ENCODE measurements around the gene SUPT6H. TPM values are rescaled to one million over a fixed set of nuclear protein-coding genes. Genes with fewer than 3 reads are reported as not detected.
A peak's percentile ranks its signal among the peaks of the same experiment; 100 is the strongest.
"Not testable (repeated sequence)": the region's sequence is repeated elsewhere in the genome, so short reads cannot be mapped to it uniquely, and the experiment has no call there.

The SUPT6H gene
- total and polyA plus RNA-seq, 2 experiments from 2014 or later, result 26.5 to 39.7 TPM

DNA sequence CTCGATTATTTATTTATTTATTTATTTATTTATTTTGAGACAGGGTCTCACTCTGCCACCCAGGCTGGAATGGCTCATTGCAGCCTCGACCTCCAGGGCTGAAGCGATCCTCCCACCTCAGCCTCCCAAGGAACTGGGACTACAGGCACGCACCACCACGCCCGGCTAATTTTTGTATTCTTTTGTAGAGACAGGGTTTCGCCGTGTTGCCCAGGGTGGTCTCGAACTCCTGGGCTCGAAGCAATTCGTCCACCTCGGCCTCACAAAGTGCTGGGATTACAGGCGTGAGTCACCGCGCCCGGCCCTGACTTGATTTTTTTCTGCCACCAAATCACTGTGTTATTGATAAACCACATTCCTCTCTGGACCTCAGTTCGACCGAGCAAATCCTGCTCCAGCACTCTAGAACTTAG lies 57.0 kb downstream of the SUPT6H start:
- WGBS, 2 experiments (ENCODE audit: low coverage in 1 of 2, low lambda C conversion rate in 2 of 2, missing lambda C conversion rate in 2 of 2), result 10 to 13% methylated on average over 18 of the region's 18 CpGs
- Histone ChIP-seq H2AFZ (peak overlapping the region; percentile 61), H3K9me2 (ENCODE audit: insufficient read depth) (no peaks in the 10 kb centered on the region), H3K4me1 (ENCODE audit: insufficient read depth) (peaks cover 33% of the 10 kb centered on the region), H3K36me3 (ENCODE audit: low read depth) (peaks cover 36% of the 10 kb centered on the region; the same call in 1 of the 2 replicates), H3K9me3 (ENCODE audit: low read depth) (no peaks in the 10 kb centered on the region), H4K20me1 (ENCODE audit: insufficient read depth) (no peaks in the 10 kb centered on the region), H3K79me2 (ENCODE audit: insufficient read depth) (peaks cover 66% of the 10 kb centered on the region), H3K4me2 (ENCODE audit: unreplicated experiment) (peak overlapping the region; percentile 93), H3F3A (ENCODE audit: insufficient read depth) (peaks cover 37% of the 10 kb centered on the region), H3K27ac (peak overlapping the region; percentile 87), H3K4me3 (peak overlapping the region; percentile 83), H3K9ac (peak overlapping the region; percentile 93), H3K27me3 (replicated peaks; ENCODE audit: insufficient read depth) (no peaks in the 10 kb centered on the region)
- in situ Hi-C loops (cut with MboI), result no loop called here
- no peak for DNase-seq
- TF ChIP-seq EZH2phosphoT487 (IDR thresholded peaks at IDR 0.05; ENCODE audit: insufficient read depth, low read depth) (no peak), EZH2 (IDR thresholded peaks at IDR 0.05; ENCODE audit: insufficient read depth, poor library complexity, severe bottlenecking) (no peak)

DNA sequence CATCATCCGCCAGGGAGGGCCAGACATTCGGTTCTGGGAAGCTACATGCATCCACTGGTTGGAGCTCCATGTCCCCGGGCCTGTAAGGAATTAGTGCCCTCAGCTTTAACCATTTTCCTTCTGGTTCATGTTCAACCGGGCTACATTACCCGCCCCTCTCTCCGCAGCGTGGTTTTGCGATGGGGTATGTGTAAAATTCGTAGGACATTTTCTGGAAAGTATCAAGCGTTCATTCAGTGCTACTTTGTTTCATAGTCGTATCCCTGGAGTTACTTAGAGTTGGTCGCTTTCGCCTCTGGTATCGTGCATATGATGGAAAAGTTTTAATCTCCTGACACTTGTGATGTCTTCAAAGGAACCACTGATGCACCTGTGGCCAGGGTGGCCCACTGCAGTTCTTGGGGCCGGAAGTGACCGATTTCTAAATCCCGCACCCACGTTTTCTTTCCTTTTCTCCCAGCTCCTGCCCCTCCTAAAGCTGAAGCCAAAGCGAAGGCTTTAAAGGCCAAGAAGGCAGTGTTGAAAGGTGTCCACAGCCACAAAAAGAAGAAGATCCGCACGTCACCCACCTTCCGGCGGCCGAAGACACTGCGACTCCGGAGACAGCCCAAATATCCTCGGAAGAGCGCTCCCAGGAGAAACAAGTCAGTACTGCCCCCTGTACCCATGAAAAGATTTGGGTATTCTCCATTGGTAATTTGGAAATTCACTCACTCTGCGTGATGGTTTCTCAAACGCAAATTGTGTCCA lies 58.4 kb downstream of the SUPT6H start:
- 1 to 3% methylated on average over 30 of the region's 30 CpGs for WGBS, 2 experiments (ENCODE audit: low coverage in 1 of 2, low lambda C conversion rate in 2 of 2, missing lambda C conversion rate in 2 of 2)
- Histone ChIP-seq H3K9me2 (ENCODE audit: insufficient read depth) (no peaks in the 10 kb centered on the region), H3K4me2 (ENCODE audit: unreplicated experiment) (peak overlapping the region; percentile 93), H3K36me3 (ENCODE audit: low read depth) (peaks cover 34% of the 10 kb centered on the region; the same call in 1 of the 2 replicates), H3K27me3 (replicated peaks; ENCODE audit: insufficient read depth) (no peaks in the 10 kb centered on the region), H2AFZ (0 out of 2 replicates have a peak overlapping the region, but pooled peaks have one; percentile 12), H3K9me3 (ENCODE audit: low read depth) (no peaks in the 10 kb centered on the region), H4K20me1 (ENCODE audit: insufficient read depth) (no peaks in the 10 kb centered on the region), H3K4me1 (ENCODE audit: insufficient read depth) (peaks cover 47% of the 10 kb centered on the region), H3K9ac (peak overlapping the region; percentile 93), H3F3A (ENCODE audit: insufficient read depth) (peaks cover 51% of the 10 kb centered on the region), H3K27ac (peak overlapping the region; percentile 87), H3K79me2 (ENCODE audit: insufficient read depth) (peaks cover 59% of the 10 kb centered on the region), H3K4me3 (peak overlapping the region; percentile 83)
- peak; percentile 47 for DNase-seq
- TF ChIP-seq EZH2phosphoT487 (IDR thresholded peaks at IDR 0.05; ENCODE audit: insufficient read depth, low read depth), result no peak
- TF ChIP-seq EZH2 (IDR thresholded peaks at IDR 0.05; ENCODE audit: insufficient read depth, poor library complexity, severe bottlenecking), result no peak
- in situ Hi-C loops (cut with MboI), result no loop called here

DNA sequence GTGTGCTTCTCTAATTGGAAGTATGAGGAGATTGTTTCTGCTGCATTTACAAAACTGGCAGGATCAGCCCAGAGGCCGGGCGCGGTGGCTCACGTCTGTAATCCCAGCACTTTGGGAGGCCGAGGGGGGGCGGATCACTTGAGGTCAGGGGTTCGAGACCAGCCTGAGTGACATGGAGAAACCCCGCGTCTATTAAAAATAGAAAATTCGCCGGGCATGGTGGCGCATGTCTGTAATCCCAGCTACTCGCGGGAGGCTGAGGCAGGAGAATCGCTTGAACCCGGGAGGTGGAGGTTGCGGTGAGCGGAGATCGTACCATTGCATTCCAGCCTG lies 59.0 kb downstream of the SUPT6H start:
- WGBS, 2 experiments (ENCODE audit: low coverage in 1 of 2, low lambda C conversion rate in 2 of 2, missing lambda C conversion rate in 2 of 2), result 25 to 26% methylated on average over 19 of the region's 19 CpGs

DNA sequence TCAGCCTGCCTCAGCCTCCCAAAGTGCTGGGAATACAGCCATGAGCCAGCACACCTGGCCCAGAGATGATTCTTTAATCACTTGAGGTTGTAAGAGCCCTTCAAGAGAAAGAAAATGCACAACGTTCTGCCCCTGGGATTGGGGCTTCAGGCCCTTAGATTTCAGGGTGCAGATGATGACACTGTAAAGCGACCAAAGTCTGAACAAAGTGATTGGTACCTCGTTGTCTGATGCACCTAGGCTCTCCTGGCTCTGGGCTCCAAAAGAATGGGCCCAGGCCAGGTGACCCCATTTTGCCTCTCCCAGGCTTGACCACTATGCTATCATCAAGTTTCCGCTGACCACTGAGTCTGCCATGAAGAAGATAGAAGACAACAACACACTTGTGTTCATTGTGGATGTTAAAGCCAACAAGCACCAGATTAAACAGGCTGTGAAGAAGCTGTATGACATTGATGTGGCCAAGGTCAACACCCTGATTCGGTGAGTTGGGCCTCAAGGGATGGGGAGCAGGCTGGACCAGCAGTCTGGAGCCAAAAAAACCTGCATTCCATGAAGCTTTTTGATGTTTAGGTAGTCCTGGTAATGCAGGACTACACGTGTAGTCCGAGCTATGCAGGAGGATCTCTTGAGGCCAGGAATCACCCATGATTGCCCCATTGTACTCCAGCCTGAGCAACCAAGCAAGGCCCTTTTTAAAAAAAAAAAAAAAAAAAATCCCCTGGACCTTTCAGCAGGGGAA lies 60.6 kb downstream of the SUPT6H start:
- peak overlapping the region; percentile 9 for H3K27ac ChIP-seq
- no peak overlapping the region for H3K4me2 ChIP-seq (ENCODE audit: unreplicated experiment)
- in situ Hi-C loops (cut with MboI), result no loop called here
- H4K20me1 ChIP-seq (ENCODE audit: insufficient read depth), result no peaks in the 10 kb centered on the region
- 0 out of 2 replicates have a peak overlapping the region, but pooled peaks have one; percentile 93 for H3K9ac ChIP-seq
- peaks cover 38% of the 10 kb centered on the region for H3K79me2 ChIP-seq (ENCODE audit: insufficient read depth)
- DNase-seq, result no peak
- H3K9me3 ChIP-seq (ENCODE audit: low read depth), result no peaks in the 10 kb centered on the region
- WGBS, 2 experiments (ENCODE audit: low coverage in 1 of 2, low lambda C conversion rate in 2 of 2, missing lambda C conversion rate in 2 of 2), result 74 to 77% methylated on average over 7 of the region's 7 CpGs
- H3K4me1 ChIP-seq (ENCODE audit: insufficient read depth), result peaks cover 50% of the 10 kb centered on the region
- H3F3A ChIP-seq (ENCODE audit: insufficient read depth), result peaks cover 51% of the 10 kb centered on the region
- H3K27me3 ChIP-seq (replicated peaks; ENCODE audit: insufficient read depth), result no peaks in the 10 kb centered on the region
- no peak overlapping the region for H2AFZ ChIP-seq
- peak overlapping the region; percentile 24; the same call in 1 of the 2 replicates for H3K4me3 ChIP-seq
- TF ChIP-seq EZH2phosphoT487 (IDR thresholded peaks at IDR 0.05; ENCODE audit: insufficient read depth, low read depth) (no peak), EZH2 (IDR thresholded peaks at IDR 0.05; ENCODE audit: insufficient read depth, poor library complexity, severe bottlenecking) (no peak)
- H3K9me2 ChIP-seq (ENCODE audit: insufficient read depth), result no peaks in the 10 kb centered on the region
- H3K36me3 ChIP-seq (ENCODE audit: low read depth), result peaks cover 34% of the 10 kb centered on the region; the same call in 1 of the 2 replicates

More for the DNA sequence above, 59.0 kb downstream of the SUPT6H start:
- H3K9me3 ChIP-seq (ENCODE audit: low read depth); H2AFZ ChIP-seq; DNase-seq; in situ Hi-C loops (cut with MboI); H4K20me1 ChIP-seq (ENCODE audit: insufficient read depth); H3K27me3 ChIP-seq (replicated peaks; ENCODE audit: insufficient read depth); H3K9me2 ChIP-seq (ENCODE audit: insufficient read depth): not testable (repeated sequence)
- H3F3A ChIP-seq (ENCODE audit: insufficient read depth), result peaks cover 51% of the 10 kb centered on the region
- H3K4me3 ChIP-seq, result peak overlapping the region; percentile 83
- H3K4me2 ChIP-seq (ENCODE audit: unreplicated experiment), result peak overlapping the region; percentile 93
- H3K4me1 ChIP-seq (ENCODE audit: insufficient read depth), result peaks cover 47% of the 10 kb centered on the region
- H3K79me2 ChIP-seq (ENCODE audit: insufficient read depth), result peaks cover 54% of the 10 kb centered on the region
- peak overlapping the region; percentile 93 for H3K9ac ChIP-seq
- H3K27ac ChIP-seq, result peak overlapping the region; percentile 87
- H3K36me3 ChIP-seq (ENCODE audit: low read depth), result peaks cover 34% of the 10 kb centered on the region; the same call in 1 of the 2 replicates
